Skin of body (tissue), 3 donors: ENCODE measurements around the gene YY2. TPM values are rescaled to one million over a fixed set of nuclear protein-coding genes. Genes with fewer than 3 reads are reported as not detected.
"Not testable (repeated sequence)": the region's sequence is repeated elsewhere in the genome, so short reads cannot be mapped to it uniquely, and the experiment has no call there.

ENCODE experiments used
- DNase-seq: peaks from one replicate; lab custom pipeline; 2025; lab: John Stamatoyannopoulos, UW
- small RNA-seq: library from RNA; depleted of rRNA; stranded (forward); fragments of <200 nt; gene quantifications from one replicate; pipeline ENCODE3, GENCODE V24; 2014; ENCODE audit warnings: low replicate concordance
- total RNA-seq: library from RNA; depleted of rRNA; stranded (reverse); fragments of >200 nt; gene quantifications from one replicate; pipeline ENCODE4 v1.2.3, GENCODE V29; 2014

YY2 gene
- total RNA-seq, 1 donor from 2014 or later = 2.5 TPM

DNA sequence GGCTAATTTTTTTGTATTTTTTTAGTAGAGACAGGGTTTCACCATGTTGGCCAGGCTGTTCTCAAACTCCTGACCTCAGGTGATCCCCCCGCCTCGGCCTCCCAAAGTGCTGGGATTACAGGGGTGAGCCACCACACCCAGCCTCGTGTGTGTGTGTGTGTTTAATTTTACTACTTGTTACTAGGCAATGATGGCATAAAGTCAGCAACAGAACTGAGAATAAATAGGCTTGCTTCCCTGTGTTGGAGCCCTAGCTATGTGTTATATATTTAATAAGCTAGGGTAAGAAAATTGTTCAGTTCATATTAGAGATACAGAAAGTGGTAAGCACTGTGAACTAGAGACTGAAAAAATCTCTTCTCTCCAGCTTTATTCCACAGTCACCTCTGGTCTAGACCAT is 18.4 kb downstream of the YY2 start:
- DNase-seq = not testable (repeated sequence)

GRCh38 chrX:21875013-21875412 is 19.2 kb downstream of the YY2 start:
- DNase-seq = no peak

DNA sequence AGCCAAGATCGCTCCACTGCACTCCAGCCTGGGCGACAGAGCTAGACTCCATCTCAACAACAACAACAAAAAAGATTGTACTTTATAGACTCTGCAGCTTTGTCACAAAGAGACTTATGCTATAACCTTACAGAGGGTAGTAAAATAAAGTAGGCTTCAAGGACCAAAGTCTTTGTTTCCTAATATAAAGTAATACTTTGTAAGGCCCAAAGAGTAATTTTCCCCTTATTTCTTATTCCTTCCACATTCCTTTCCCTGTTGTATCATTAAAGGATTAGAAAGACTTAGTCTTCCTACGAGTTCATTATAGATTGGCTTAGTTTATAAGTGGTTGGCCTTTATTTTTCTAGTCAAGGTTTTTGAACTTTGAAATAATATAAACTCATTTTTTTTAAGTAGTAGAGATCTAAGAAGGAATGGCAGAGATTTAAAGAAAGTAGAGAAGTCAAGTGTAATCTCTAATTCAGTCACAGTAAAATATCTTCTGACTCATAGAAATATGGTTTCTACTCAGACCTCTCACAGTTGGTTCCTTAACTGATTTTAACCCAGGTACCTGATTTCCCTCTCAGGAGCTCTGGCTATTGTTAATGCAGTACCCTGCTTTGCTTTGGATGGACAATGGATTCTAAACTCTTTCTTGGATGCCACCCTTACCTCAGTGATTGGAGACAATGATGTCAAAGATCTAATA is 26.2 kb downstream of the YY2 start:
- DNase-seq = no peak

GRCh38 chrX:21883258-21883657 is 27.5 kb downstream of the YY2 start:
- DNase-seq = no peak

DNA sequence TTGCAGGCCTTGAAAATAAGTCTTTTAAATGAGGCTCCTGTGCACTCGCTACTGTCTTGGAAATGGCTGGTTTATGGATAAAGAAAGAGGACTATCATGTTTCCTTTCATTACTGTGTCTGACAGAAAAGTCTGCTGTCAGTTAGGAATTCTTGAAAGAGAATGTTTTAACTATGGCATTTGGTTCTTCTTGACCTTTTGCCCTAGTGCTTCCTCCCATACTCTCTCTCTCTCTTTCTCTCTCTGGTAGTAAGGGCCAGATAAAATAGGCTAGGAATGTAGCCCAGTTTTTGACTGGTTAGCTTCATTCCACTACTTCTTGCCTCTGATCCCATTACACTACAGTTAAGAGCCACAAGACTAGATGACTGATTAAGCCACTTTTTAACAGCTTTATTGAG is 29.8 kb downstream of the YY2 start:
- no peak for DNase-seq

GRCh38 chrX:21905313-21905712 is 49.5 kb downstream of the YY2 start:
- no peak for DNase-seq

GRCh38 chrX:21905953-21906352 is 50.2 kb downstream of the YY2 start:
- DNase-seq = no peak

- DNase-seq = no peak
These were observed 51.5 kb downstream of the YY2 start for GRCh38 chrX:21907260-21907659.

Small RNAs within 50 kb of the gene (small RNA-seq; reads per million reads assigned to genes)
- gene U73479.1 = not detected

Other genes with a start within 250 kb of the YY2 start
- gene KLHL34, start 197.7 kb upstream of the YY2 start, total RNA-seq = 0.59 TPM
- gene SMPX, start 97.9 kb upstream of the YY2 start, total RNA-seq = 40.1 TPM
- gene MBTPS2, start 16.4 kb upstream of the YY2 start, total RNA-seq = 11.5 TPM
- 49.7 TPM for gene SMS, start 84.7 kb downstream of the YY2 start, total RNA-seq
- gene PHEX, start 176.3 kb downstream of the YY2 start, total RNA-seq = 1.5 TPM